ENCODE data around the gene POLQ. TPM values are rescaled to one million over a fixed set of nuclear protein-coding genes. Genes with fewer than 3 reads are reported as not detected.
"Not testable (repeated sequence)": the region's sequence is repeated elsewhere in the genome, so short reads cannot be mapped to it uniquely, and the experiment has no call there.

Gene POLQ
- polyA plus RNA-seq, 1 donor: 2.6 TPM

- DNase-seq: no peak
Observed at GRCh38 chr3:121414924-121415323, 130.9 kb downstream of the POLQ start.

GRCh38 chr3:121411523-121411922 lies 134.3 kb downstream of the POLQ start:
- DNase-seq: no peak

GRCh38 chr3:121405631-121406030 lies 140.2 kb downstream of the POLQ start:
- no peak for DNase-seq

GRCh38 chr3:121399820-121400219 lies 146.0 kb downstream of the POLQ start:
- no peak for DNase-seq

GRCh38 chr3:121398051-121398450 lies 147.7 kb downstream of the POLQ start:
- DNase-seq: not testable (repeated sequence)

GRCh38 chr3:121395967-121396366 lies 149.8 kb downstream of the POLQ start:
- DNase-seq: not testable (repeated sequence)

GRCh38 chr3:121388308-121388707 lies 157.5 kb downstream of the POLQ start:
- DNase-seq: not testable (repeated sequence)

Other genes starting within 250 kb of the POLQ start
- not detected for gene ARGFX, start 22.0 kb upstream of the POLQ start, polyA plus RNA-seq (ENCODE audit: insufficient read length)
- 2.6 TPM for gene FBXO40, start 47.4 kb upstream of the POLQ start, polyA plus RNA-seq (ENCODE audit: insufficient read length)
- 9.9 TPM for gene HCLS1, start 114.9 kb upstream of the POLQ start, polyA plus RNA-seq (ENCODE audit: insufficient read length)
- 43.1 TPM for gene GOLGB1, start 203.8 kb upstream of the POLQ start, polyA plus RNA-seq (ENCODE audit: insufficient read length)

All from hindlimb muscle (tissue), 1 donor.